ENCODE measurements around the gene IRAK2. TPM values are rescaled to one million over a fixed set of nuclear protein-coding genes. Genes with fewer than 3 reads are reported as not detected.

IRAK2 gene
- total RNA-seq, 1 experiment from 2014 or later: 0.04 TPM

GRCh38 chr3:10177737-10178136 lies 13.0 kb downstream of the IRAK2 start:
- no peaks in the 10 kb centered on the region for H3K36me3 ChIP-seq (ENCODE audit: insufficient read depth, low read length)
- H3K4me3 ChIP-seq (ENCODE audit: low read length): no peak overlapping the region
- H3K27me3 ChIP-seq (ENCODE audit: low read length): no peaks in the 10 kb centered on the region
- H3K27ac ChIP-seq (ENCODE audit: low read length): no peak overlapping the region
- H3K9me2 ChIP-seq (replicated peaks; ENCODE audit: insufficient read depth, low read length): no peaks in the 10 kb centered on the region
- H3K4me1 ChIP-seq (ENCODE audit: low read length): no peaks in the 10 kb centered on the region
- no peaks in the 10 kb centered on the region for H3K79me2 ChIP-seq (ENCODE audit: low read length)
- no peak overlapping the region for H3K9ac ChIP-seq (ENCODE audit: low read length)
- no peak overlapping the region for H2AFZ ChIP-seq (ENCODE audit: low read length)
- H3K4me2 ChIP-seq (ENCODE audit: low read depth, low read length, poor library complexity, severe bottlenecking): no peak overlapping the region
- H3K9me3 ChIP-seq (ENCODE audit: low read length): no peaks in the 10 kb centered on the region
- DNase-seq: no peak
- no peaks in the 10 kb centered on the region for H4K20me1 ChIP-seq (ENCODE audit: insufficient read depth, low read depth, low read length)

- Histone ChIP-seq H3K27me3 (ENCODE audit: low read length) (no peaks in the 10 kb centered on the region), H3K27ac (ENCODE audit: low read length) (no peak overlapping the region), H3K4me2 (ENCODE audit: low read depth, low read length, poor library complexity, severe bottlenecking) (no peak overlapping the region), H3K9me3 (ENCODE audit: low read length) (no peaks in the 10 kb centered on the region), H3K9ac (ENCODE audit: low read length) (no peak overlapping the region), H3K4me3 (ENCODE audit: low read length) (no peak overlapping the region), H3K36me3 (ENCODE audit: insufficient read depth, low read length) (no peaks in the 10 kb centered on the region), H3K9me2 (replicated peaks; ENCODE audit: insufficient read depth, low read length) (no peaks in the 10 kb centered on the region), H3K4me1 (ENCODE audit: low read length) (no peaks in the 10 kb centered on the region), H2AFZ (ENCODE audit: low read length) (no peak overlapping the region), H4K20me1 (ENCODE audit: insufficient read depth, low read depth, low read length) (no peaks in the 10 kb centered on the region), H3K79me2 (ENCODE audit: low read length) (no peaks in the 10 kb centered on the region)
- no peak for DNase-seq
These were observed 14.2 kb downstream of the IRAK2 start for GRCh38 chr3:10178892-10179291.

GRCh38 chr3:10180289-10180688 lies 15.6 kb downstream of the IRAK2 start:
- no peaks in the 10 kb centered on the region for H4K20me1 ChIP-seq (ENCODE audit: insufficient read depth, low read depth, low read length)
- no peak overlapping the region for H2AFZ ChIP-seq (ENCODE audit: low read length)
- H3K9me2 ChIP-seq (replicated peaks; ENCODE audit: insufficient read depth, low read length): no peaks in the 10 kb centered on the region
- no peaks in the 10 kb centered on the region for H3K27me3 ChIP-seq (ENCODE audit: low read length)
- no peaks in the 10 kb centered on the region for H3K36me3 ChIP-seq (ENCODE audit: insufficient read depth, low read length)
- H3K9ac ChIP-seq (ENCODE audit: low read length): no peak overlapping the region
- H3K4me3 ChIP-seq (ENCODE audit: low read length): no peak overlapping the region
- H3K4me2 ChIP-seq (ENCODE audit: low read depth, low read length, poor library complexity, severe bottlenecking): no peak overlapping the region
- no peak for DNase-seq
- H3K4me1 ChIP-seq (ENCODE audit: low read length): no peaks in the 10 kb centered on the region
- no peaks in the 10 kb centered on the region for H3K79me2 ChIP-seq (ENCODE audit: low read length)
- H3K27ac ChIP-seq (ENCODE audit: low read length): no peak overlapping the region
- no peaks in the 10 kb centered on the region for H3K9me3 ChIP-seq (ENCODE audit: low read length)

- Histone ChIP-seq H3K9me2 (replicated peaks; ENCODE audit: insufficient read depth, low read length) (no peaks in the 10 kb centered on the region), H4K20me1 (ENCODE audit: insufficient read depth, low read depth, low read length) (no peaks in the 10 kb centered on the region), H3K9me3 (ENCODE audit: low read length) (no peaks in the 10 kb centered on the region), H3K4me1 (ENCODE audit: low read length) (no peaks in the 10 kb centered on the region), H3K27me3 (ENCODE audit: low read length) (no peaks in the 10 kb centered on the region), H3K27ac (ENCODE audit: low read length) (no peak overlapping the region), H2AFZ (ENCODE audit: low read length) (no peak overlapping the region), H3K36me3 (ENCODE audit: insufficient read depth, low read length) (no peaks in the 10 kb centered on the region), H3K79me2 (ENCODE audit: low read length) (no peaks in the 10 kb centered on the region), H3K4me3 (ENCODE audit: low read length) (no peak overlapping the region), H3K9ac (ENCODE audit: low read length) (no peak overlapping the region), H3K4me2 (ENCODE audit: low read depth, low read length, poor library complexity, severe bottlenecking) (no peak overlapping the region)
- no peak for DNase-seq
These were observed 16.1 kb downstream of the IRAK2 start for GRCh38 chr3:10180738-10181295.

GRCh38 chr3:10182950-10183349 lies 18.2 kb downstream of the IRAK2 start:
- H3K9me2 ChIP-seq (replicated peaks; ENCODE audit: insufficient read depth, low read length): no peaks in the 10 kb centered on the region
- H3K36me3 ChIP-seq (ENCODE audit: insufficient read depth, low read length): no peaks in the 10 kb centered on the region
- no peak overlapping the region for H3K4me2 ChIP-seq (ENCODE audit: low read depth, low read length, poor library complexity, severe bottlenecking)
- no peaks in the 10 kb centered on the region for H3K27me3 ChIP-seq (ENCODE audit: low read length)
- no peak overlapping the region for H2AFZ ChIP-seq (ENCODE audit: low read length)
- H3K4me3 ChIP-seq (ENCODE audit: low read length): no peak overlapping the region
- no peaks in the 10 kb centered on the region for H3K79me2 ChIP-seq (ENCODE audit: low read length)
- DNase-seq: no peak
- H4K20me1 ChIP-seq (ENCODE audit: insufficient read depth, low read depth, low read length): no peaks in the 10 kb centered on the region
- no peaks in the 10 kb centered on the region for H3K4me1 ChIP-seq (ENCODE audit: low read length)
- H3K27ac ChIP-seq (ENCODE audit: low read length): no peak overlapping the region
- no peaks in the 10 kb centered on the region for H3K9me3 ChIP-seq (ENCODE audit: low read length)
- H3K9ac ChIP-seq (ENCODE audit: low read length): no peak overlapping the region

GRCh38 chr3:10184250-10184649 lies 19.5 kb downstream of the IRAK2 start:
- Histone ChIP-seq H3K4me1 (ENCODE audit: low read length) (no peaks in the 10 kb centered on the region), H3K27ac (ENCODE audit: low read length) (no peak overlapping the region)

GRCh38 chr3:10185804-10186762 lies 21.4 kb downstream of the IRAK2 start:
- H3K4me2 ChIP-seq (ENCODE audit: low read depth, low read length, poor library complexity, severe bottlenecking): no peak overlapping the region
- no peak overlapping the region for H3K4me3 ChIP-seq (ENCODE audit: low read length)
- no peaks in the 10 kb centered on the region for H4K20me1 ChIP-seq (ENCODE audit: insufficient read depth, low read depth, low read length)
- no peak for DNase-seq
- H3K27me3 ChIP-seq (ENCODE audit: low read length): no peaks in the 10 kb centered on the region
- H3K4me1 ChIP-seq (ENCODE audit: low read length): no peaks in the 10 kb centered on the region
- H3K79me2 ChIP-seq (ENCODE audit: low read length): no peaks in the 10 kb centered on the region
- no peaks in the 10 kb centered on the region for H3K9me3 ChIP-seq (ENCODE audit: low read length)
- no peak overlapping the region for H2AFZ ChIP-seq (ENCODE audit: low read length)
- H3K9me2 ChIP-seq (replicated peaks; ENCODE audit: insufficient read depth, low read length): no peaks in the 10 kb centered on the region
- H3K36me3 ChIP-seq (ENCODE audit: insufficient read depth, low read length): no peaks in the 10 kb centered on the region
- H3K27ac ChIP-seq (ENCODE audit: low read length): no peak overlapping the region
- no peak overlapping the region for H3K9ac ChIP-seq (ENCODE audit: low read length)

More at GRCh38 chr3:10184250-10184649, 19.5 kb downstream of the IRAK2 start:
- H3K4me2 ChIP-seq (ENCODE audit: low read depth, low read length, poor library complexity, severe bottlenecking): no peak overlapping the region
- no peak overlapping the region for H2AFZ ChIP-seq (ENCODE audit: low read length)
- no peak for DNase-seq
- no peaks in the 10 kb centered on the region for H3K9me2 ChIP-seq (replicated peaks; ENCODE audit: insufficient read depth, low read length)
- no peaks in the 10 kb centered on the region for H3K9me3 ChIP-seq (ENCODE audit: low read length)
- no peaks in the 10 kb centered on the region for H4K20me1 ChIP-seq (ENCODE audit: insufficient read depth, low read depth, low read length)
- no peaks in the 10 kb centered on the region for H3K79me2 ChIP-seq (ENCODE audit: low read length)
- H3K4me3 ChIP-seq (ENCODE audit: low read length): no peak overlapping the region
- H3K36me3 ChIP-seq (ENCODE audit: insufficient read depth, low read length): no peaks in the 10 kb centered on the region
- no peaks in the 10 kb centered on the region for H3K27me3 ChIP-seq (ENCODE audit: low read length)
- H3K9ac ChIP-seq (ENCODE audit: low read length): no peak overlapping the region

- no peaks in the 10 kb centered on the region for H3K27me3 ChIP-seq (ENCODE audit: low read length)
- no peaks in the 10 kb centered on the region for H3K36me3 ChIP-seq (ENCODE audit: insufficient read depth, low read length)
- no peaks in the 10 kb centered on the region for H3K9me3 ChIP-seq (ENCODE audit: low read length)
- no peak overlapping the region for H3K4me3 ChIP-seq (ENCODE audit: low read length)
- DNase-seq: no peak
- no peaks in the 10 kb centered on the region for H3K79me2 ChIP-seq (ENCODE audit: low read length)
- H3K4me2 ChIP-seq (ENCODE audit: low read depth, low read length, poor library complexity, severe bottlenecking): no peak overlapping the region
- no peaks in the 10 kb centered on the region for H3K9me2 ChIP-seq (replicated peaks; ENCODE audit: insufficient read depth, low read length)
- no peak overlapping the region for H3K9ac ChIP-seq (ENCODE audit: low read length)
- no peaks in the 10 kb centered on the region for H3K4me1 ChIP-seq (ENCODE audit: low read length)
- no peaks in the 10 kb centered on the region for H4K20me1 ChIP-seq (ENCODE audit: insufficient read depth, low read depth, low read length)
- no peak overlapping the region for H3K27ac ChIP-seq (ENCODE audit: low read length)
- no peak overlapping the region for H2AFZ ChIP-seq (ENCODE audit: low read length)
These were observed 22.7 kb downstream of the IRAK2 start for GRCh38 chr3:10187290-10187876.
